Right renal pelvis (tissue), 4 donors: Measurements from ENCODE around the gene GFRA3. TPM values are rescaled to one million over a fixed set of nuclear protein-coding genes. Genes with fewer than 3 reads are reported as not detected.
A peak's percentile ranks its signal among the peaks of the same experiment; 100 is the strongest.
"Not testable (repeated sequence)": the region's sequence is repeated elsewhere in the genome, so short reads cannot be mapped to it uniquely, and the experiment has no call there.

Source experiments
- DNase-seq, 4 donors: peaks; one replicate each; pipeline ENCODE4 v3.0.0-alpha.2; 2013; ENCODE audit warnings: low read depth in 4 of 4, low spot score in 3 of 4, missing footprints in 1 of 4
- polyA plus RNA-seq, 4 donors: library from polyadenylated mRNA; unstranded; fragments of 120-200 nt; gene quantifications; one replicate each; pipeline ENCODE4 v1.2.1, GENCODE V29; 2013; ENCODE audit not compliant: insufficient read length in 4 of 4

GFRA3 gene, protein sequence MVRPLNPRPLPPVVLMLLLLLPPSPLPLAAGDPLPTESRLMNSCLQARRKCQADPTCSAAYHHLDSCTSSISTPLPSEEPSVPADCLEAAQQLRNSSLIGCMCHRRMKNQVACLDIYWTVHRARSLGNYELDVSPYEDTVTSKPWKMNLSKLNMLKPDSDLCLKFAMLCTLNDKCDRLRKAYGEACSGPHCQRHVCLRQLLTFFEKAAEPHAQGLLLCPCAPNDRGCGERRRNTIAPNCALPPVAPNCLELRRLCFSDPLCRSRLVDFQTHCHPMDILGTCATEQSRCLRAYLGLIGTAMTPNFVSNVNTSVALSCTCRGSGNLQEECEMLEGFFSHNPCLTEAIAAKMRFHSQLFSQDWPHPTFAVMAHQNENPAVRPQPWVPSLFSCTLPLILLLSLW
- 1 to 10 TPM; 2.7 to 7.3 (median 3.9) TPM for polyA plus RNA-seq

DNA sequence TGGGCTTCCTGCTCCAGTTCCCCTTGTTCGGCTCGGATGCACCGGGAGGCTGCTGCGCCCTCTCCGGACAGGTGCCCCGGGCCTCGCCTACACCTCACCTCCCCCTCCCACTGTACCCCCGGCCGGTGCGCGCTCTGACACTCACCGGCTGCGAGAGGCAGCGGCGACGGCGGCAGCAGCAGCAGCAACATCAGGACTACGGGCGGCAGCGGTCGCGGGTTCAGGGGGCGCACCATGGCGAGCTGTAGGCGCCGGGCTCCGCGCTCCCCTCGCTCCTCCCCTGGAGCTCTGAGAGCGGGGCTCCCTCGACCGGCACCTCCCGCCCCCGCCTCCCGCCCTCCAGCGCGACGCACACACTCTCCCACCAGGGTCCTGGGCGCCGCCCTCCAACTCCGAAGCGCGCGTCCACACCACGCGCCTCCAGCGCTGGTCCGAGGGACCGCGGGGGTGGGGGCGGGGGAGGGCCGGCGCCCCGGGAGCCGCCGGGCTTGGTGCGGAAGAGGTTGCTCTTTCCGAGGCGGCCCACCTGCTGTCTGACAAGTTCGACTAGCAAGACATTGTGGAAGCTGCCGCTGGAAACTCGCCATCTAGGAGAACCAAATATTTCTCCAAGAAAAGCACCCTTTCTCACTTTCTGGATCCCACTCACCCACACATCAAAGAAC, at the start of gene GFRA3:
TSS of gene GFRA3 (minus strand) at position 433 of the 665 bp plus-strand sequence. CDS start at position 236, 197 bp downstream.
- DNase-seq: peak in 2 of 4 donors; percentile 20 to 30

DNA sequence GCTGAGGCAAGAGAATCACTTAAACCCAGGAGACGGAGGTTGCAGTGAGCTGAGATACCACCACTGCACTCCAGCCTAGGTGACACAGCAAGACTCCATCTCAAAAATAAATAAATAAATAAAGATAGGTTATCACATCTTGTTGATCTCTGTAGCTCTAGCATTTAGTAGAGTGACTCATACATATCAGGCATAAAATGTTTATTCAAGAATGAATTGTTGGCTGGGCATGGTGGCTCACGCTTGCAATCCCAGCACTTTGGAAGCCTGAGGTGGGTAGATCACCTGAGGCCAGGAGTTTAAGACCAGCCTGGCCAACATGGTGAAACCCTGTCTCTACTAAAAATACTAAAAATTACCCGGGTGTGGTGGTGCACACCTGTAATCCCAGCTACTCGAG, 43.8 kb upstream of the GFRA3 start:
- DNase-seq: not testable (repeated sequence)

DNA sequence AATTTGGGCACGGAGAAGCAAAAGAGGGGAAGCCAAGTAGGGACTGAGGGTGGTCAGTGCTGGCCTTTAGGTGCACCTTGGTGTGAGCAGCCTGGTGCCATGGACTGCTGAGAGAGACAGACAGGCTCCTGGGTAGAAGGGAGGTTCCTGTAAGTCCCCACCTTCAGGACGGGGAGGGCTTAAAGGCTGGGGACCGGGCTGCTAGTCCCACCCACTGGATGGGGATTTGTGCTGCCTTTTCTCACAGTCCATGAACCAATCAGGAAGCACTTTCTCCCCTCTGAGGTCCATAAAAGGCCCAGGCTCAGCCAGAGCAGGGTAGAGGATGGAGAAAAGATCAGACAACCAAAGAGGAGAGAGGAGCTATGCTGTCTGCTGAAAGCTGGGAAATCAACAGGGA, 41.9 kb upstream of the GFRA3 start:
- no peak for DNase-seq

DNA sequence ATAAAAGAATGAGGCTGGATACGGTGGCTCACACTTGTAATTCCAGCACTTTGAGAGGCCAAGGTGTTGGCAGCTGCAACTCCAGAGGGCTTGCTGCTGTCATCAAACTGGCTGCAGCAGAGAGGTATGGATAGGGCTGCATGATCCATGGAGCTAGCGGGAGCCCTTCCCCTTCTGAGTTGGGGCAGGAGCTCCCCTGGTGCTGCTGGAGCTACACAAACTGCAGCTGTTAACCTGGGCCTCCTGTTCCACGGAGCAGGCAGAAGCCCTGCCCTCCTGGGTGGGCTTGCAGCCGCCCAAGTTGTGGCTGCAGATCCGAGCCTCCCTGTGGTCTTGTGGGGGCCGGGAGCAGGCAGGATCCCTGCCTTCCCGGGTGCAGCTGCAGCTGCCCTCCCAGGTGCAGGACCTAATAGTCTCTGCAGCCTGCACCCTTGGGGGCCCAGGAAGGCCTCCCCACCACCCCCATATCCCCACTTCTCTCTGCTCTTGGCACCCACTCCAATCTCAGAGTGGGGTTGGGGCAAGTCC, 41.4 kb upstream of the GFRA3 start:
- no peak for DNase-seq

DNA sequence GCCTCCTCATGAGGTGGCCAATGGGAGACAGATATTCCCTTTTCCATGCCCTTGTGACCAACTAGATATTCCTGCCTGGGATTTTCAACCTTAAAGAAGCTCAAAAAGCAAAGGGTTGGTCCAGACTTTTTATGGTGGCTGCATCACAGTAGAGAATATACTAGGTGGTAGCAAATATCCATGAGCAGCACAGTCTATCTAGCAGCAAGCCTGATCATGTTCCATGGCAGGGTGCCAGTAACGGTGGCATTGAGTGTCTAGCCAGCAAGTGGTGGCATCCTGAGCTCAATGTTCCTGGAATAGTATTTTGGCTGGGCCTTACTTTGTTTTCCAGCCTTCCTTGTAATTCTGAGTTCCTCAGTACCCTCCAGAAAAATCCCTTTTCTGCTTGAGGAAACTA, 31.4 kb upstream of the GFRA3 start:
- no peak for DNase-seq

DNA sequence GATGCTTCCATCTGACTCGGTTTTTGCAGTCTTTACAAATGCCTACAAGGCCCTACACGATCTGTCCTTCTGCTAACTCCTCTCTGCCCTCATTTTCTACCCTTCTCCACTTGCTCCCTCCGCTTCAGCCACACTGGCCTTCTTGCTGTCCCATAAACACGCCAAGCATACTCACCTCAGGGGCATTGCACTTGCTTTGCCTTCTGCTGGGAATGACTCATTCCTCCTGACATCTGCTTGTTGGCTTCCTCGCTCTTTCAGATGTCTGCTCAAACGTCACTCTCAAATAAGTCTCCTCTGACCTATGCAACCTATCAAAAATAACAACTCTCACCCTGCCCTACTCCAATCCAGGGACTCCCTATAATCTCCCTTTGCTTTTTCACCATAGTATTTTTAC, 29.0 kb upstream of the GFRA3 start:
- no peak for DNase-seq

DNA sequence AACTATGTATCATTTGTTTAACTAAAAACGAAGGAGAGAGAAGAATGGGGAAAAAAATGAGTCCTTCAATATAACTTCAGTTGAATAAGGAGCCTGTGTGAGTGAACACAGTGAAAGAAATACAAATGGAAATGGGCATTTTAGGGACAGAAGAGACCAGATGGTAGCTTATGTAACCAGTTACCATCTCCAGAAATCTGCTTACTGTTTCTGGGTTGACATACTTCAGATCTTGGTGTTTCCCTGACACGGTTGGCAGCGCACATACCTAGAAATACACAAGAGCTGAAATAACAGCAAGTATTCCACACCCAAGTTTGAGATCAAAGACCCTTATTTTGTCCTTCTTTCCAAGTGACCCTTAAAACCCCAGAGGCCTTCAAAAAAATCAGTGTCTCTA, 14.9 kb upstream of the GFRA3 start:
- DNase-seq: no peak

DNA sequence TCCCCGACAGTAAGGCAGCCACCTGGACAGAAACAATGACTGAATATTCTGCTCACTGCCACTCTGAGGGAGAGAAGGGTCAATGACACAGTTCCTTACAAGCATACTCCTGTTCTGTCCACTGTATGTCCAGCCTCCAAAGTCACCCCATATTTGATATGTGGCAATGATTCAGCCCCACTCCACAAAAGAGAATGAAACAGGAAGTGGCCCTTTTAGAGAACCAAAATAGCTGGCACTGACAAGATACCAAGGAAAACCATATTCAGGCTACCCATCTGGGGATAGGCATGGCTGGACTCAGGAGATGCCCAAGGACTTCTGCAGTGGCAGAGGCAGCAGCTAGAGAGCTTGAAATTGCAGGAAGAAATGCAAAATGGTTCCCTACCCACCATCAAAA, 12.8 kb upstream of the GFRA3 start:
- no peak for DNase-seq

DNA sequence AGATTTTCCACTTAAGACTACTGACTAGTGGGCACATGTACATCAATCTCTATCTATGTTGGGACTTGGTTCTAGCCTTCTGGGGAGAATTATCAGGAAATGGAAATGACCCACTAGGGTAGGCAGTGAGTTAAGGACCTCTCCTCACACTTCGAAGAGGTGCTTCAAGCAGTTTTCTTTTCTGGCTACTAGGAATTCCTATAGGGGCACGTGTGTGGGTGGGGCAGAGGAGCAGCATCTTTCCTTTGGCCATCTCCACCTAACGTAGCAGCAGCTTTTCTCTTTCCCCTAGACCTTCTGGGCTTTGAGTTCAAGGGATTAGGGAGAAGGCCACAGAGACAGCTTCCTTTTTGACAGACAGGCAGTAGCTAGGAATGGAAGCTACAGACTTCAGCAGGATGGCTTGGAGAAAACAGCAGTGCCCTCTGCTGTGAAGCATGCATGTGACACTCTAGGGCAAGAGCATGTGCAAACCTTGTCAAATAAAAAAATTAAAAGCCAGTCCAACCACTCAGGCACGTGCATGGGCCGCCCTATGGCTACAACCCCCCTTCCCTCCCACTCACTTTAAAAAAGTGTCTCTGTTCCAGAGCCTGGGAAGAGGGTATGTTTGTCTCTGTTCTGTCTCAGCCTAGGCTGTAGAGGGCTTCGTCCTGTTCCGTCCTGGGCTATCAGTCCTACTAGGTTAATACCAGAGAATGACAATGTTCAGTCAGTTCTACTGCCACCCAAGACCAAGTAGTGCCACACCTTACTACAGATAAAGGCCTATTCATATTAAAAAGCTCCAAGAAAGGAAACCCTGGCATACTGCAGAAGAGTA, 8.7 kb upstream of the GFRA3 start:
- peak in 2 of 4 donors; percentile 30 to 40 for DNase-seq

DNA sequence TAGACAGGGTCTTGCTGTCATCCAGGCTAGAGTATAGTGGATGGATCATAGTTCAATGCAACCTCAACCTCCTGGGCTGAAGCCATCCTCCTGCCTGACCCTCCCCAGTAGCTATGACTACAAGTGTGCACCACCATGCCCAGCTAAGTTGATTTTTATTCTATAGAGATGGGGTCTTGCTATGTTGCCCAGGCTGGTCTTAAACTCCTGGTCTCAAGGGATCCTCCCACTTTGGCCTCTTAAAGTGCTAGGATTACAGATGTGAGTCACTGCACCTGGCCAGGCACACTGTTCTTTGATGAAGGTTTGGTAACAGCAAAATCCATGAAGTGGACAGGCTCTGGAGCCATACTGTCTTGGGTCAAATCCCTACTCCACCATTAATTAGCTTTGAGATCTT, 6.5 kb upstream of the GFRA3 start:
- no peak for DNase-seq

DNA sequence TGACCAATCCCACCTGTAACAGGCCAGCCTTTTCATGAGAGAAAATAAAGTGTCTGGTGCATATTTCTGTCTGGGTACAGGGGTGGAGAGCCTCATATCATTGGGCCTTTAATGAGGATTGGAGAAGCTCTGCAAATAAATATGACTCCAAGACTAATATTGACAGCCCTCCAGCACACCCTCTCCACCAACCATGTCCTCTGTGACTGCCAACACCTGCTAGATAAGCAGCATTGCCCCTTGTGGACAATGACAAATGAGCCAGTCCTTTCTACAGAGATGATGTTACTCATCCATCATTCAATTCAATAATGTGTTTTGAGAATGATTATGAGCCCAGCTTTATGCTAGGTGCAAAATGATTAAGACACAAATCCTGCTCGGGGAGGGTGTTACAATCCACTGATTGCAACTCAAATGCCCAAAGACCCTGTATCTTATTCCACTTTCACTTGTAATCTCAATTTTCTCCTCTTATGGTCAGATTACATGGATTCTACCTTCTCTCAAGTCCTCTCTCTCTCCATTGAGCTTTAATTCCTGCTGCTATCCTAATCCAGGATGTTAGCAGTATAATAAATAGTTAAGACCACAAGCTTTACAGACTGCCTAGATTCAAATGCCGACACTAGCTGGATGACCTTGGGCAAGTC, 2.1 kb upstream of the GFRA3 start:
- no peak for DNase-seq

DNA sequence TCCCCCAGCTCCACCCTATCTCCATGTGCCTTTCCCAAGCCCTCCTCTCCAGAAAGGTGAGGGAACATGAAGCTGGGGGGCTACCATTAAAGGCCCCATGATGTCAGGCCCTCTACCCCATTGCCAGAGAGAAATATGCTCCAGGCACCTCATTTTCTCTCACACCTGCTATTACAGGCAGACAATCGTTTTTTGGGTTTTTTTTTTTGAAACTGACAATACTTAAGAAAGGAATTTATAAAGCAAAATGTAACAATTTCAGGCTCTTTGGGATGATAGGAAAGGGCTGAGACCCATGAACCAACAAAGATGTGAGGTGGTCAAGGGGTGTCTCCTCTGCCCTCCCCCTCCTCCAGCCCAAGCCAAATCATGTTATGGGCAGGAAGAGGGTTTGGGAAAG, 1.5 kb upstream of the GFRA3 start:
- DNase-seq: no peak

DNA sequence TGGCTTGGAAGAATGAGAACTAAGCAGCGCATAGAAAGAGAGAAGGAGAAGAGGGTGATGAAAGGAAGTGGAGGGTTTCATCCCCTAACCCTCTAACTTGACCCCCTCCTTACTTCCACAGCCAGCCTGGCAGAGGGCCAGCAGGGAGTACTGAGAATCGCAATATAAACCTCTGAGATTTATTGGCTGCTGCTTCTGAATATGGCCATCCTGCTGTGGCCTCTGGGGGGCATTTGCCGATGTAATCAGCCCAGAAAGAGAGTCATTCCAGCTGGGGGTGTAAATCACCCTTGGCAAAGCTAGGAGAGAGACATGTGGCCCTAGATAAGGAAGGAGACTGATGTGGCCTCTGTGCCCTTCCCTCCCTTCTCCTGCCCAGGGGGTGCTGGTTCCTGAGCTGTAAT, 960 bp upstream of the GFRA3 start:
- peak in 2 of 4 donors; percentile 9 to 14 for DNase-seq

DNA sequence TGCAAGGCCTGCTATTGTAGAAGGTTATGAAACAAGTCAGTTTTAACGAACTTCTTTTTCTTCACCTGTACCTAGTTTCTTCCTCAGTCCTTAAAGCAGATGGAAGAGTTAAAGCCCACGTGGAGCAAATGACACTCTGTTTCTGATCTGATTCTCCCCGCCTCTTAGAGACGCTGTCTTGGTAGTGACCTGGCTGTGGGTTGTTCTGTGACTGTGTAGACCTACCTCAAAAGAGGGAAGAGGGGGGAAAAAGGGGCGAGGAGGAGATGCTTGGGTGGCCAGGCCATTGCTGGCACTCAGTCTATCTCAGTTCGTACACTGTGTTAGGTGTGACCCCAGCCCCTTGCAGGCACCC, 610 bp downstream of the GFRA3 start:
- DNase-seq: no peak

DNA sequence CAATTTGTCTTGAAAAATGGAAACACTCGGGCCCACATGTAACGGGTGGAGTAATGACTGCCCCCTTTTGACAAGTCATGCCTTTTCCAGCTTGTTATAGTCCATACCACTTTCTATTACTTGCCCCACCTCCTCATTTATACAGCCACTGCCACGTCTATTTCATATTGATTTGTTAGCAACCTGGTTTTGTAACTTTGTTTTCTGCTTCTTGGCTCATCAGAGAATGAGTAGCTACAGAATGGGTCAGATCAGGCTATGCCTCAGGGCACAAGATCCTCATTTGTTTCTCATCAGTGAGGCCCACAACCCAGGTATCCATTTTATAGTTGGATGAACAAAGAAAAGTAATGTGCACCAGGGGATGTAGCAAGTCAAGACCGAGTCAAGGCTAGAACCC, 1.7 kb downstream of the GFRA3 start:
- DNase-seq: no peak

DNA sequence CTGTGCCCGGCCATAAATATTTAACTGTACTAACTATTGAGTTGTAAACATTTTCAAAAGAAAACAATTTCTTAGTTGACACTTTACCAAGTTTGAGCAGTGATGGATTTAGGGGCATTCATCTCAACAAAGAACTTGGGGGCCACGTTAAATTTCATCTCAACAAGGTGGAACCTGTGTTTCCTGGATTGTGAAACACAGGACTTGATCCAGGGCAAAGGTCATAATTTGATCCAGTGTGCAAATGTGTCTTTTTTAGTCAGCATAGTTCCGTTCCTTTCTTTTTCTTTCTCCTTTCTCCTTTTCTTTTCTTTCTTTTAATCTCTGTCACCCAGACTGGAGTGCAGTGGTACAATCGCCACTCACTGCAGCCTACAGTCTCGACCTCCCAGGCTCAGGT, 3.1 kb downstream of the GFRA3 start:
- no peak for DNase-seq

DNA sequence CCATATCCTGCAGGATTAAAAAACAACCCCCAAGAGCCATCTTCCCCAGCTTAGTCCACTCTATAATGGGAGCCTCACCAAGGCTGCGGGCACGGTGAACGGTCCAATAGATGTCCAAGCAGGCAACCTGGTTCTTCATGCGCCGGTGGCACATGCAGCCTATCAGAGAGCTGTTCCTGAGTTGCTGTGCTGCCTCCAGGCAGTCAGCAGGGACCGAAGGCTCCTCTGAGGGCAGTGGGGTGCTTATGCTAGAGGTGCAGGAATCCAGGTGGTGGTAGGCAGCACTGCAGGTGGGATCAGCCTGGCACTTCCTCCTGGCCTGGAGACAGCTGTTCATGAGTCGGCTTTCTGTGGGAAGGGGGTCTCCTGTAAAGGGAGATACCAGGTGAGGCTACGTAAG, 10.2 kb downstream of the GFRA3 start:
- no peak for DNase-seq

DNA sequence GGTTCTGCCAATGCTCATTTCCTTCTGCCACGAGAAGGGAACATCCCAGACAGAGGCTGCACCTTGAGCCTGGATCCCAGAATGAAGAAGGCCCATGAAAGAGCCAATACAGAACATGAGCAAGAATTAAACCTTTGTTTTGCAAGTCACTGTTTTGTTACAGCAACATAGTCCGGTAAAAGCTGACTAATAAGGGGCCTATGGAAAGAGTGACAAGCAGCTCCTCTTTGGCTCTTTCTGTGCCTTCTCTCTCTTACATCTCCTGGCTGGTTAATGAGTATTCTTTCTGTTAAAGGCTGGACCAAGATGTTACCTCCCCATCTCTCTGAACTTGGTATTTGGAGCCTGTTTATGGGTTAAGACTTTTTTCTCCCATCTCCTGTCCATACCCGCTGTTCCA, 10.8 kb downstream of the GFRA3 start:
- DNase-seq: no peak

DNA sequence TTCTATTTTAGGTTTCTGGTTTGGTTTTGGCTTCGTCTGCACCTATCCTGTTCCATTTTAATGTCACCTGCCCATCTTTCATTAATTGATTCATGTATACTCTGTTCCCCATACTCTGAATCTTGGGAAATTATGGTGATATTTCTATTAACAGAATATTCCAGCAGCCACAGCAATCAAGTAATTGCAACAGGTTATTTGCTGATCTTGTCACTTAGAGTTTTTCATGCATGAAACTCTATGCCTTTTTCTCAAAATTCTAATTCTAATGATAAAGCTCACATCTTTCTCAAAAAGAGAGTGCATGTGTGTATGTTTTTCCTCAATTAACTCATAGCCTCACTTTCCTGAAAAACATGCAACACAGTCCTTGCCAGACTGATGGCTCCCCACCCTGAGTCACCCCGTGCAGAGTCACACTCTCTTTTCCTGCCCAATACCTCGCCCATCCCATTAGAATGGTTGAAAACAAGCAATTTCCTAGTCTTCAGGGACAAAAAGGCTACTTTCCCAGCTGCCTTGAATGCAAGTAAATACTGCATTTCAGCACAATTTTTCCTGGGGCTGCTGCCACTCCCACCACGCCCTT, 15.6 kb downstream of the GFRA3 start:
- DNase-seq: no peak

DNA sequence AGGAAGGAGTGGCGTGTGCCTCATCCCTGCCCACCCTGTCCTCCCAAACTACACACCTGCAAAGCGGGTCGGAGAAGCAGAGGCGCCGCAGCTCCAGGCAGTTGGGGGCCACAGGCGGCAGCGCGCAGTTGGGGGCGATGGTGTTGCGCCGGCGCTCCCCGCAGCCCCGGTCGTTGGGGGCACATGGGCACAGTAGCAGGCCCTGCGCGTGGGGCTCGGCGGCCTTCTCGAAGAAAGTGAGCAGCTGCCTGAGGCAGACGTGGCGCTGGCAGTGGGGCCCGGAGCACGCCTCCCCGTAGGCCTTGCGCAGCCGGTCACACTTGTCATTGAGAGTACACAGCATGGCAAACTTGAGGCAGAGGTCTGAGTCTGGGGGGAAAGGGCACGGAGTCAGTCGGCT, 16.8 kb downstream of the GFRA3 start:
- DNase-seq: no peak
